NCI-H2107 (cell line): ENCODE data around the gene URI1.
"Not testable (repeated sequence)": the region's sequence is repeated elsewhere in the genome, so short reads cannot be mapped to it uniquely, and the experiment has no call there.

Source experiments
- DNase-seq: peaks from one replicate; lab custom pipeline; 2025; lab: John Stamatoyannopoulos, UW

URI1 gene

DNA sequence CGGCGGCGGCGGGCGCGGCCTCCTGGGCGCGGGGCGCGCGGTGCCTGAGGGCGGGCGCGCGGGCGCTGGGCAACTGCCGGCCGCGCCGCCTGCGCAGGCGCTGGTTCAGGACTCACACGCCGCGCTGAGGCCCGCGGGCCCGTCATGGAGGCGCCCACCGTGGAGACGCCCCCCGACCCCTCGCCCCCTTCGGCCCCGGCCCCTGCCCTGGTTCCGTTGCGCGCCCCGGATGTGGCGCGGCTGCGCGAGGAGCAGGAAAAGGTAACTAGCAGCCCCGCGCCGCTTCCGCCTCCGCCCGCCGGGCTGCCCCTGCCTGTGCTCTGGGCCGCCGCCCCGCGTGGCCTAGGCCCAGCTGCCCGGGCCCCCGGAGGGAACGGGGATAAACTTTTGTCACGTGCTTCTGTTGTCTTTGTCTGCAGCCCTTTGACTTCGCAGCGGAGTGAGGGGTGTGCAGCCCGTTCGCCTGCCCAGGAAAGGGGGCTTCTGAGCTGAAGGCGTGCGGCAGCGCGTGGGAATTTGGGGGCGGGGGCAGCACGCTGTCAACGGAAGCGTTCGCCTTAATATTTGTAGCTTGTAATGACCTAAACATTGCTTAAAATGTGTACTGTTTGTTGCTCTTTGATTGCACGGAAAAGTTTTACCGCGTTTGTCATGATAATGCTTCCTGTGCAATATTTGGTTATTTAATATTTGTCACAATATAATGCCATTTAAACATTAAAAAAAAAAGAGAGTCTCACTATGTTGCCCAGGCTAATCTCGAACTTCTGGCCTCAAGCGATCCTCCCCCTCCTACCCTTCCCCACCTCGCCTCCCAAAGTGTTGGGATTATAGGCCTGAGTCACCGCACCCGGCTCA is 594 bp downstream of the URI1 start:
- peak; percentile 6 for DNase-seq

- no peak for DNase-seq
Observed at GRCh38 chr19:29943615-29944014, 1.6 kb downstream of the URI1 start.

DNA sequence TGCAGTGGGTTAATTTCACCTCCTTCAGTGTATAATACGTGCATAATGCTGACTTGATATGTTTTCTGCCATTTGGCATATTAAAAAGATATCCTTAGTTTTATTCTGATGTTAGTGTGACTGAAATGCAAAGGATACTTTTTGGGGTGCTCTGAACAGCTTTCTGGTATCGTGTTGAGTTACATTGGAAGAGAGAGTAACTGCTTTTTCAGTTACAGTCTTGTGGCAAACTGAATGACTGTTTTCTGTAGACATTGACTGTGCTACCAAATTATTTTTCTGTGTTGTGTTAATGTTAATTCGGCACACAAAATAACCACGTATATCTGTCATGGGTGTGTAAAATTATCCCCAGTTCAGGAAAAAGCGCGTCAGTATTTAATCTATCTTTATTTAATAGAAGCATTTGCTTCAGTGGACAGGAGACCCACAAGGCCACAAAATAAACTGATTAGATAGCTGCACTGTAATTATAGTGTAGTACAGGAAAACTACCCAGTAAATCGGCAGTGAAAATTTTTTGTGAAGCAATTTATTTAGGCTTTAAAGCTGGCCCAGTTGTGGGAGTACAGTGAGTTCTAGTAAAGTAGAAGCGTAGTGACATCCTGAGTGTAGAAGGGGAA is 2.5 kb downstream of the URI1 start:
- no peak for DNase-seq

- DNase-seq: no peak
Observed at GRCh38 chr19:29945017-29945416, 3.0 kb downstream of the URI1 start.

DNA sequence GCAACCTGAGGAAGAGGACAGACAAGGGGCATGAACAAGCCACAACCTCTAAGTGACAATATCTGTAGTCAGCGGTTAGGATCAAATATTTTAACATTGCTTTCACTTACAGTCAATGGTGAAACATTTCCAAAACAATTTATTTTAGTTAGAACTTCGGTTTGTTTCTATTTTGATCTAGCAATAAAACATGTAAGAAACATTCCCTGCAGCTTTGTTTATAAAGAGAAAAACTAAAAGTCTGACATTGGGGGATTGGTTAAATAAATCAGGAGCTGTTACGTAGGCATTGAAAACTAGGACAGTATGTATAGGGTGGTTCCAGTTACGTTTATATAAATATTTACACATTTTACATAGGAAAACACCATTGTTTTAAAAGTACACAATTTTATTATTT is 3.4 kb downstream of the URI1 start:
- no peak for DNase-seq

- no peak for DNase-seq
Observed at GRCh38 chr19:29946645-29947044, 4.6 kb downstream of the URI1 start.

- DNase-seq: no peak
Observed at GRCh38 chr19:29947871-29948270, 5.8 kb downstream of the URI1 start.

GRCh38 chr19:29948759-29949470 is 6.9 kb downstream of the URI1 start:
- not testable (repeated sequence) for DNase-seq

- DNase-seq: no peak
Observed at GRCh38 chr19:29952177-29952576, 10.1 kb downstream of the URI1 start.

DNA sequence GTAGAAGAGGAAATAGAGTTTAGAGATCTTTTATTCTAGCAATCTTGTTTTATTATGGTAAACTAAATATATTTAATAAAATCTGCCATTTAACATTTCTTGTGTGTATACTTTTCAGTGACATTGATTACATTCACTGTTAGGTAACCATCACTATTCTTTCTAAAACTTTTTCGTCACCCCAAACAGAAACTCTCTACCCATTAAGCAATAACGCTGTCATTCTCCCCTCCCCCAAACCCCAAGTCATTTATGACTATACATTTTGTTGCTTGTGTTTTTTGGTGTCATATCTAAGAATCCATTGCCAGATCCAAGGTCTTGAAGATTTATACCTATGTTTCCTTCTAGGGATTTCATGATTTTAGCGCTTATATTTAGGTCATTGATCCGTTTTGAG is 10.6 kb downstream of the URI1 start:
- no peak for DNase-seq

DNA sequence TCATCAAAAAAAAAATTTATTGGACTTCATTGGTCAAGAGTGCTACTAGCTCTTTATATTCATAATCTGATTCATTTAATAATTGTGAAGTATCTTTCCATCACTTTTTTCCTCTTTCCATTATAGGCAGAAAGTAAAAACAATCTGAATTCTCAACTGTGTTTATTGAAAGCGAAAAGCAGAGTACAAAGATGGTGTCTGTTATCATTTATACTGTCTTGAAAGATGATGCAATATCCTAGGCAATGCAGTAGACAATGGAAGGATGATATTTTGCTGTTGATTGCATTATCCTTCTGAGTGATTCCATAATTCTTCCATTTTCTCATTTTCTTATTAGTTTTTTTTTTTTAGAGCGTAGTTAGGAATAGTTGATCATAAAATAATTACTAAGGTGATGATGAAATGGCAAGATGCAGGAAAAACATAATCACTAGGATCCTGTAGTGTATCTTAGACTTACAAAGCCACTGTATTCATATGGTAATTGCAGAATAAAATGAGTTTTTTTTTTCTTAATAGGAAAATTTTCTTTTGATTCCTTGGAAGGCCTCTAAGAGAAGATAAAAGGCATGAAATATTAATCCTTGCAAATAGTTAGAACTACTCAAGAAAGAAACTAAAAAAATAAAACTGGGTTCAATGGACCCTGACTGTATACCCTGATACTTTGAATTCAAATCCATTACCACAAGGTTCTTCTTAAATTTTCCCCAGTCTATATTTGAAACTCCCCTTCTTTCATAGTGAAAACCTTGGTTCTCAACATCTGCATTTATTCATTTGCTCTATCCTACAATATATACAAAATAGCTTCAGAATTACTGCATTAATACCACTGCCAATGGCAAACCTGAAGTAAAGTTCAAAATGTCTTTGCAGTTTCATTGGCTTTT is 11.6 kb downstream of the URI1 start:
- DNase-seq: no peak

DNA sequence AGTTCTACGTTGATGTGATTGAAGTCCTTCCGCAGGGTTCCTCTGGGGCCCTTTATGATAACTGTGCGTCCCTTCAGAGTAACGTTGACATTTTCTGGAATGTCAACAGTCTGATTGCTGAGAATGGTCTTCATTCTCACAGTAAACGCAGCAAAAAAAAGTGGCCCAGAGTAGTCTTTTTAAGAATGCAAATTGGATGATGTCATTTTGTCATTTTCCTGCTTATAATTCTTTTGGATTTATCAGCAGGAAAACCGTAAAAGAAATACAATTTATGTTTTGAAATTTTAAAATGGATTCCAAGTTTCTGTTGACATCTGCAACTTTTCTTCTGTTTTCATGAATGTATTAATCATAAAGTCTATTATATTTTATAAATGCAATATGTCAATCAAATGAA is 14.8 kb downstream of the URI1 start:
- no peak for DNase-seq

DNA sequence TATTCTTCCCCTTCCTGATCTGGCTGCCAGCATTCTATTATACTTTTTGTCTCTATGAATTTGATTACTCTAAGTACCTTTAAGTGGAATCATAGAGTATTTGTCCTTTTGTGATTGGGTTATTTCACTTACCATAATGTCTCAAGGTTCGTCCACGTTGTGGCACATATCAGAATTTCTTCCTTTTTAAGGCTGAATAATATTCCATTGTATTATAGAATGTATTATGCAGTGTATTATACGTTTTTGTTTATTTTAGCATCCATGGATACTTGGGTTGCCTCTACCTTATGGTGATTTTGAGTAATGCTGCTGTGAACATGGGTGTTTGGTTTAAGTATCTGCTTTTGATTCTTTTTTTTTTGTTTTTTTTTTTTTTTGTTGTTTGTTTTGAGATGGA is 19.3 kb downstream of the URI1 start:
- DNase-seq: no peak

- no peak for DNase-seq
Observed at GRCh38 chr19:29962793-29963192, 20.8 kb downstream of the URI1 start.

DNA sequence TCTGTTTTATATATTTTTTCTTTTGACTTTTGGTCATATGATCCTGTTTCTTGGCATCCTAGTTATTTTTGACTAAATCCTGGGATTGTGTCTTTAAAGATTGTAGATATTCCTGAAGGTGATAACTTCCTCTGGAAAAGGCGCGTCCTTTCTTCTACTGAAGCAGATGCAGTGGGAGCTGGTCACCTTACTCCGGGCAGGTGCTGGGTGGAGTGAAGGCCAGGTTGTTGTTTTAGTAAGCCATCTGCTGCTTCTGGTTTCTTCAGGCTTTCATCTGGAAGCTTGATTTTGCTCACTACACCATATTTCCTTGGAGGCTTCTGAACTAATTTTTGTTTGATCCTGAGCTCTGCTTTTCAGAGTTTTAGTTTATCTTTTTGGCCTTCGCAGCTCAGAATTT is 21.5 kb downstream of the URI1 start:
- no peak for DNase-seq

- DNase-seq: no peak
Observed at GRCh38 chr19:29964171-29964570, 22.1 kb downstream of the URI1 start.

DNA sequence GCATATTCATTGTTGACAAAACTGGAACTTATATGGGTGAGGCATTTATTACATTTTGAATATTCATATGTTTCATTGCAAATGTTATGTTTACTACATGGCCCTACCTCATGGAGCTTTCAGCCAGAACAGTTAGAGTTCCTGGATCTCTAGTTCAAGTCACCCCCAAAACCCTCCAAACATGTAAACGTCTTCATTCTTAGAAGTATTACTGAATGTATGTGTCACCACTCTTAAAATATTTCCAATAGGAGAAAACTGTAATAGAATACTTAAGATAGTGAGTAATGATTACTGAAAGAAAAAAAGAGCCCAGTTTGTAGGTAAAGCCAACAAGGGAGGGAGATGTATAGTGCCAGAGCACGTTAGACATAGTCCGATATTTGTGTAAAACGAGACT is 23.5 kb downstream of the URI1 start:
- no peak for DNase-seq

DNA sequence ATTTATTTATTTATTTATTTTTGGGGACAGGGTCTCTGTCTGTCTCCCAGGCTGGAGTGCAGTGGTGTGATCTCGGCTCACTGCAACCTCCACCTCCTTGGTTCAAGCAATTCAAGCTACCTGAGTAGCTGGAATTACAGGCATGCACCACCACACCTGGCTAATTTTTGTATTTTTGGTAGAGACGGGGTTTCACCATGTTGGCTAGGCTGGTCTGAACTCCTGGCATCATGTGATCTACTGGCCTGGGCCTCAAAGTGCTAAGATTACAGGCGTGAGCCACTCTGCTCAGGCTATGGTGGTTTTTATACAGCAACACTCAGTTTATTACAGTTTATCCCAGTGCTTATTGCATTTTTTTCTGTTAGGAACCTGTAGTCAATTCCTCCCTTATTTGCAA is 24.1 kb downstream of the URI1 start:
- not testable (repeated sequence) for DNase-seq

DNA sequence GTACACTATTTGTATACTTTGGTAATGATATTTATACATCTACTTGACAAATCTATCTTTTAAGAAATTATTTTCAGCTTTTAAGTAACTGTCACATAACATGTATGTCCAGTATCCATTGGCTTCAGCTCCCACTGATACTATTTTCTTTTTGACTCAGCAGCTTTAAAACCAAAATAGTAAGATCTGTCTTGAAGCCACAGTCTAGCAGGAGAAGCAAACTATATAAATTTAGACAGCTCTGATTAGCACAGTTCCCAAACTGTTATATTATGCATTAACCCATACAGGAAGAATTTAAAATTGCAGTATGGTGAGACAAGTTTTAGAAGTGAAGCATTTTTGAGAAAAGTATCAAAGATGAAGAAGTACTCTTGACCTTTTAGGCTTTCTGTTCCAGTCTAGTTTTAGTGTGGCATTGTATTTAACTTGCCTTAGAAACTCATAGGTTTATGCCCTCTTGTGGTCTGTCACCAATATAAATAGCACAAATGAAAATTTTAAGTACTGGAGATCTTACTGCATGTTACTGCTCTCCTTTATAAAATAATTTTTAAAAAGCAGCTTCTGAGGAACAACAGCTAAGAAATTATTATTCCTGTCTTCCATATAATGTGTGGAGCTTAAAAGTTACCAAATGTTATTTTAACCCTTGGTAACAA is 24.7 kb downstream of the URI1 start:
- DNase-seq: no peak

GRCh38 chr19:29967623-29968022 is 25.6 kb downstream of the URI1 start:
- no peak for DNase-seq

- DNase-seq: no peak
Observed at GRCh38 chr19:29969891-29970290, 27.9 kb downstream of the URI1 start.

DNA sequence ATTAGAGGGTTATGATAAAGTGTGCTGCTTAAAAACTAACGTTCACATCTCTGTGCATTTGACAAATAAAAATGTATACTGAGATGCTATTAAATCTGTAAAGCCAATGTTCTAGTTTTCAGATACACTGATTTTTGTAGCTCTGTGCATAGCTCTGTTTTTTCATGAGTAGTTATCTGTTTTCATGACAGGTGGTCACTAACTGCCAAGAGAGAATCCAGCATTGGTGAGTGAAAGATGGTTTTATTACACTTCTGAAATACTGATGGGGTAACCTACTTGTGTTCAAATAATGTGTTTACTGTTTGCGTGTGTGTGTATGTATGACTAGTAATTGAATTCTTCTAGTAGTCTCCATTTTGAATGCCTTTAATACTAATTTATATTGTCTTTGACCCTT is 29.0 kb downstream of the URI1 start:
- DNase-seq: no peak
